SU-DHL-6 (cell line): ENCODE data around the gene CADPS.

Source experiments
- CTCF ChIP-seq: fragments of 200-600 bp; sonication (generic); IDR thresholded peaks from one replicate; pipeline ENCODE4 v1.5.1; 2017; ENCODE audit warnings: antibody characterized with exemption, mild to moderate bottlenecking, low read length, moderate library complexity; ENCODE audit not compliant: insufficient read depth, poor library complexity, severe bottlenecking
- EZH2phosphoT487 ChIP-seq: fragments of 200-600 bp; sonication (generic), shearing (Covaris generic); conservative IDR thresholded peaks from 2 replicates; pipeline ENCODE4 v1.6.1; 2018; ENCODE audit warnings: mild to moderate bottlenecking, antibody characterized with exemption, low read length, moderate library complexity, mixed read lengths

GRCh38 chr3:62415312-62415801 lies 459.9 kb downstream of the CADPS start:
- TF ChIP-seq CTCF: no peak
- TF ChIP-seq EZH2phosphoT487: no peak
